Skeletal muscle cell (primary cell): ENCODE data around the gene PLEKHA5.
"Not testable (repeated sequence)": the region's sequence is repeated elsewhere in the genome, so short reads cannot be mapped to it uniquely, and the experiment has no call there.

Experiments
- DNase-seq: peaks from one replicate; pipeline ENCODE4 v3.0.0-alpha.2; 2010; ENCODE audit warnings: low read depth
- H3K4me3 ChIP-seq: 2 replicates; pipeline ENCODE4 v1.5.1; 2011; ENCODE audit warnings: low read depth, mild to moderate bottlenecking, control low read depth, low read length, moderate library complexity

Gene PLEKHA5

GRCh38 chr12:19351346-19351745 lies 221.8 kb downstream of the PLEKHA5 start:
- no peak overlapping the region for H3K4me3 ChIP-seq
- DNase-seq = no peak

- no peak overlapping the region for H3K4me3 ChIP-seq
- DNase-seq = peak; percentile 75
These were observed 240.2 kb downstream of the PLEKHA5 start for GRCh38 chr12:19369691-19370148.

- no peak overlapping the region for H3K4me3 ChIP-seq
- DNase-seq = no peak
These were observed 244.1 kb downstream of the PLEKHA5 start for GRCh38 chr12:19373586-19373985.

GRCh38 chr12:19375888-19376287 lies 246.4 kb downstream of the PLEKHA5 start:
- DNase-seq = no peak
- H3K4me3 ChIP-seq = no peak overlapping the region

- DNase-seq = no peak
- H3K4me3 ChIP-seq = no peak overlapping the region
These were observed 247.2 kb downstream of the PLEKHA5 start for GRCh38 chr12:19376691-19377090.

- peak; percentile 76 for DNase-seq
- no peak overlapping the region for H3K4me3 ChIP-seq
These were observed 252.6 kb downstream of the PLEKHA5 start for GRCh38 chr12:19382111-19382526.

- DNase-seq = no peak
- H3K4me3 ChIP-seq = no peak overlapping the region
These were observed 253.0 kb downstream of the PLEKHA5 start for GRCh38 chr12:19382563-19382962.

- no peak overlapping the region for H3K4me3 ChIP-seq
- DNase-seq = peak; percentile 27
These were observed 257.6 kb downstream of the PLEKHA5 start for GRCh38 chr12:19387161-19387560.

- no peak overlapping the region for H3K4me3 ChIP-seq
- peak; percentile 40 for DNase-seq
These were observed 258.6 kb downstream of the PLEKHA5 start for GRCh38 chr12:19388131-19388549.

- DNase-seq = peak; percentile 31
- no peak overlapping the region for H3K4me3 ChIP-seq
These were observed 260.6 kb downstream of the PLEKHA5 start for GRCh38 chr12:19390051-19390598.

- DNase-seq = not testable (repeated sequence)
These were observed 263.1 kb downstream of the PLEKHA5 start for GRCh38 chr12:19392644-19393043.

GRCh38 chr12:19394385-19394784 lies 264.9 kb downstream of the PLEKHA5 start:
- DNase-seq = no peak
- H3K4me3 ChIP-seq = no peak overlapping the region

More at GRCh38 chr12:19392644-19393043, 263.1 kb downstream of the PLEKHA5 start:
- H3K4me3 ChIP-seq = not testable (repeated sequence)

- no peak overlapping the region for H3K4me3 ChIP-seq
- no peak for DNase-seq
These were observed 268.0 kb downstream of the PLEKHA5 start for GRCh38 chr12:19397534-19397933.

- peak; percentile 35 for DNase-seq
- no peak overlapping the region for H3K4me3 ChIP-seq
These were observed 269.1 kb downstream of the PLEKHA5 start for GRCh38 chr12:19398376-19399363.

- DNase-seq, H3K4me3 ChIP-seq: not testable (repeated sequence)
These were observed 271.2 kb downstream of the PLEKHA5 start for GRCh38 chr12:19400649-19401285.

- no peak for DNase-seq
- H3K4me3 ChIP-seq = no peak overlapping the region
These were observed 272.7 kb downstream of the PLEKHA5 start for GRCh38 chr12:19402211-19402610.

- H3K4me3 ChIP-seq = no peak overlapping the region
- DNase-seq = peak; percentile 73
These were observed 273.4 kb downstream of the PLEKHA5 start for GRCh38 chr12:19402743-19403431.

GRCh38 chr12:19404242-19404880 lies 274.8 kb downstream of the PLEKHA5 start:
- H3K4me3 ChIP-seq = no peak overlapping the region

GRCh38 chr12:19409376-19409775 lies 279.8 kb downstream of the PLEKHA5 start:
- H3K4me3 ChIP-seq = no peak overlapping the region
- DNase-seq = no peak

More at GRCh38 chr12:19404242-19404880, 274.8 kb downstream of the PLEKHA5 start:
- no peak for DNase-seq
